Hepatic stellate cell (primary cell): ENCODE measurements around the gene WNT8A.
"Not testable (repeated sequence)": the region's sequence is repeated elsewhere in the genome, so short reads cannot be mapped to it uniquely, and the experiment has no call there.

Experiments used
- DNase-seq: peaks from one replicate; pipeline ENCODE4 v3.0.0; 2011; ENCODE audit warnings: low spot score

The WNT8A gene

GRCh38 chr5:138083702-138084101 is at the start of gene WNT8A:
Gene WNT8A, plus strand, starts transcription at chr5:138084033. Its CDS starts 95 bp downstream, at chr5:138084128.
- no peak for DNase-seq

GRCh38 chr5:138035605-138036537 is 48.0 kb upstream of the WNT8A start:
- DNase-seq = peak; percentile 61

GRCh38 chr5:138037271-138037670 is 46.6 kb upstream of the WNT8A start:
- DNase-seq = no peak

- DNase-seq = no peak
These were observed 45.8 kb upstream of the WNT8A start for GRCh38 chr5:138037907-138038633.

GRCh38 chr5:138038826-138039225 is 45.0 kb upstream of the WNT8A start:
- DNase-seq = no peak

- DNase-seq = not testable (repeated sequence)
These were observed 38.5 kb upstream of the WNT8A start for GRCh38 chr5:138045283-138045682.

GRCh38 chr5:138051441-138052296 is 32.2 kb upstream of the WNT8A start:
- DNase-seq = no peak

GRCh38 chr5:138052718-138053117 is 31.1 kb upstream of the WNT8A start:
- DNase-seq = not testable (repeated sequence)

- no peak for DNase-seq
These were observed 30.3 kb upstream of the WNT8A start for GRCh38 chr5:138053554-138053953.

- no peak for DNase-seq
These were observed 29.6 kb upstream of the WNT8A start for GRCh38 chr5:138054206-138054605.

- no peak for DNase-seq
These were observed 28.8 kb upstream of the WNT8A start for GRCh38 chr5:138054847-138055558.

GRCh38 chr5:138064526-138064925 is 19.3 kb upstream of the WNT8A start:
- DNase-seq = no peak

GRCh38 chr5:138065102-138065501 is 18.7 kb upstream of the WNT8A start:
- DNase-seq = no peak

GRCh38 chr5:138067945-138068344 is 15.9 kb upstream of the WNT8A start:
- DNase-seq = no peak

GRCh38 chr5:138068742-138069600 is 14.9 kb upstream of the WNT8A start:
- peak; percentile 83 for DNase-seq

- DNase-seq = not testable (repeated sequence)
These were observed 13.8 kb upstream of the WNT8A start for GRCh38 chr5:138070026-138070425.

GRCh38 chr5:138077064-138077696 is 6.7 kb upstream of the WNT8A start:
- DNase-seq = peak; percentile 69

GRCh38 chr5:138078006-138078643 is 5.7 kb upstream of the WNT8A start:
- no peak for DNase-seq

- no peak for DNase-seq
These were observed 1.8 kb upstream of the WNT8A start for GRCh38 chr5:138082033-138082432.
